GM13977 (cell line): ENCODE measurements around the gene PBX1.

Source experiments
- DNase-seq: peaks from one replicate; pipeline ENCODE4 v3.0.0; 2012; ENCODE audit warnings: low spot score
- in situ Hi-C: fragments of 300-500 bp; cut with MboI; formaldehyde crosslinking; loops from one replicate; pipeline ENCODE4 v1.12.0; 2022; ENCODE audit warnings: low sequenced_read_pairs, low pct_unique_long_range_greater_than_20kb, mixed read lengths, inconsistent platforms; ENCODE audit not compliant: unreplicated experiment
- TF ChIP-seq, protein P1 (sequence below): IDR thresholded peaks from 2 replicates; pipeline ENCODE4 v1.5.1; 2012; ENCODE audit warnings: mild to moderate bottlenecking, control low read depth; ENCODE audit not compliant: insufficient read depth; ENCODE audit errors: extremely low read depth, missing control alignments

Gene PBX1

DNA sequence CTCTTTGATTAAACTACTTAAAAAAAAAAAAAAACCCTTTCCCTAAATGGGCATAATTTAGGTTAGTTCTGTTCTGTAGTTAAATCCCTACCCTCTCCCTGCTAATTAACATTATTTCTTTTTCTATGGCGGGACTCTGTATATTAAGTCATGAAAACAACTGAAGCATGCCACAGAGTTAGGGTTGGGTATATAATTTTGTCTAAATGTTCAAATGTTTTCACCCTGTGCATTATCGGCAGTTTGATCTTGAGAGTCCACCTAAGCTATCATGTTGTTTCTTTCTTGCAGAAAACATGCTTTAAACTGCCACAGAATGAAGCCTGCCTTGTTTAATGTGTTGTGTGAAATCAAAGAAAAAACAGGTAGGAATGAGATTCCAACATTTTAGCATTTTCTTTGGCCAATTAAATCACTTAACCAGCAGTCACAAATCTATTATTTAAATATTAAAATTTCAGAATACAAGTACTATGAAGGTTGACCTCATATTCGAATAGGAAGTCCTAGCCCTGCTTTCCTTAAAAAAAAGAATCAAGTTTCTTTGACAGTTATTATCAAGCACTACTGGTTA, 4.0 kb downstream of the PBX1 start:
- TF ChIP-seq, protein P1, sequence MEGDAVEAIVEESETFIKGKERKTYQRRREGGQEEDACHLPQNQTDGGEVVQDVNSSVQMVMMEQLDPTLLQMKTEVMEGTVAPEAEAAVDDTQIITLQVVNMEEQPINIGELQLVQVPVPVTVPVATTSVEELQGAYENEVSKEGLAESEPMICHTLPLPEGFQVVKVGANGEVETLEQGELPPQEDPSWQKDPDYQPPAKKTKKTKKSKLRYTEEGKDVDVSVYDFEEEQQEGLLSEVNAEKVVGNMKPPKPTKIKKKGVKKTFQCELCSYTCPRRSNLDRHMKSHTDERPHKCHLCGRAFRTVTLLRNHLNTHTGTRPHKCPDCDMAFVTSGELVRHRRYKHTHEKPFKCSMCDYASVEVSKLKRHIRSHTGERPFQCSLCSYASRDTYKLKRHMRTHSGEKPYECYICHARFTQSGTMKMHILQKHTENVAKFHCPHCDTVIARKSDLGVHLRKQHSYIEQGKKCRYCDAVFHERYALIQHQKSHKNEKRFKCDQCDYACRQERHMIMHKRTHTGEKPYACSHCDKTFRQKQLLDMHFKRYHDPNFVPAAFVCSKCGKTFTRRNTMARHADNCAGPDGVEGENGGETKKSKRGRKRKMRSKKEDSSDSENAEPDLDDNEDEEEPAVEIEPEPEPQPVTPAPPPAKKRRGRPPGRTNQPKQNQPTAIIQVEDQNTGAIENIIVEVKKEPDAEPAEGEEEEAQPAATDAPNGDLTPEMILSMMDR = no peak
- no peak for DNase-seq
- in situ Hi-C loops = no loop called here

DNA sequence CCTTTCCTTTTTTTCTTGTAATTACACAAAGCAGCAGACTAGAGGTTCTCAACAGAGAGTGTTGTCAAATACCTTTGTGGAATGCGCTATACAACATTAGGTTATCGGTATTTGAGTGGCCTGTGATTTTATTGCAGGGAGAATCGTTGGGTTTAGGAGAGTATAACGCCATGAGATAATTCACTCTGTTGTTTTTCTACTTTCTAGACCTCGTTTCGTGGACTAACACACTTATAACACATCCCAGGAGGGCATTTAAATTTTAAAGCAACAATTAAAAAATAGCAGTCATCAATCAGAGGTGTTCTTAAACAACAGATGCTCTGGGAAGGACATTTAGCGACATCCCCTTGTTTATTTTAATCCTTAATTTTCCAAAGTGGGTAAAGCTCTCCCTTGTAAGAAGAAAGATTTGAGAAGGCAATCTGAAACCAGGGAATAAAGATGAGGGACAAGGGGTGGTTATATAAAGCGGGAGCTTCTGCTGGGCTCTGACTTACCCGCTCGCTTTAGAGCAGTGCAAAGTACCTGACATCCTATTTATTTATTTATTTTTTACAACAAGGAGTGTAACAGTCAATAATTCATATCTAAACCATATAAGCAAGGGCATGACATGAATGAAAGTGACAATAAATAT, 4.9 kb downstream of the PBX1 start:
- no peak for DNase-seq
- in situ Hi-C loops = no loop called here
- TF ChIP-seq, protein P1 = no peak

DNA sequence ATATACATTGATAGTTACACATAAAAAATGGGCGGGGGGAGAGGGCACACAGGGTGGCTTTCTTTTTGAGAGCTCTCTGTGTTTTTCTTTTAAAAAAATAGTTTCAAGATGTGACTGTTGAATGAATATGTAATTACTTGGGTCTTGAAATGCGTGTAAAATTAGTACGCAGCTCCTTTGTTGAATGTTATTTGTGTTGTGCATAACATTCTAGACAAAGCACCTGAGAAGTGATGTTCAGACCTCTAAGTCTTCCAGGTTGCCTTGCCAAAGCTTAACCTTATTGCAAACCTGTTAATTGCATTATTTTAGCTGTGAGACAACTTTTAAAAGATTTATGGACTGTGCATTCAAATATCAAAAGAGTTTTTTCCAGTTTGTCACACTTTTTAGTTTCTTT, 5.4 kb downstream of the PBX1 start:
- in situ Hi-C loops = no loop called here
- DNase-seq = no peak
- TF ChIP-seq, protein P1 = no peak

DNA sequence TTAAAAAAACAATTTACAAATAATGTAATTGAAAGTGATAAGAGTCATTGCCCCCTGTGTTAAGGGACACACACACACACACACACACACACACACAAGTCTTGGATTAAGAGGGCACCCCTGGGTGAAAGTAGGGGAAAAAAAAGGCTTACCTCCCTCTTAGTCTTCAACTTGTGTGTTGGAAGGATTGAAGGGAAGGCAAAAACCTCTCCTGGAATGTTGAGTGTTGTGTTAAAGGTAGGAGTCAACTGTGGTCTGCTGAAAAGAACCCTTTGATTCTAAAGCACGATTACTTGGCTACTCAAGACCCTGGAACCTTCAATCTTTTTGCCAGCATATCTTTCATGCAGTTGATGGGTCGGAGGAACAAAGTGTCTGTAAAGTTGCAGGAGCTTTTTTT, 6.4 kb downstream of the PBX1 start:
- no peak for DNase-seq
- in situ Hi-C loops = no loop called here

DNA sequence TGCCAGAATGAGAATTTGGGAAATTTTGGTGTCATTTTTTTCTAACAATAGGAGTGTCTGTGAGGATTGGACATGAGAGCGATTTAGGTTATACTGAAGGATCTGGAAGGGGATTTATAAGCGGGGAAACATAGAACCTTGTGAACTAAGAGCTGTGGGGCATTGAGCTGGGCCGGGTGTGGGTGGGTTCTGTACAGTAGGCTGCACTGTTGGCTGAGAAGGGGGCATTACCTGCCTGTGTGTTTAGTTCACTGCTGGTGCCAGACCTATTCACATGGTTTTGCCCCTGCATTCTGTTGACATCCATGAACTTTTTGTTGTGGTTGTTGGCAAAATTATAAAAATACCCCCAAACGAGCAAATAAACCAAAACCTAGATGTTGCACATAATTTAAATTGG, 8.8 kb downstream of the PBX1 start:
- in situ Hi-C loops = no loop called here
- TF ChIP-seq, protein P1 = no peak
- DNase-seq = no peak

More for the DNA sequence above, 6.4 kb downstream of the PBX1 start:
- TF ChIP-seq, protein P1 = no peak

GRCh38 chr1:164569241-164569640, 10.3 kb downstream of the PBX1 start:
- in situ Hi-C loops = no loop called here
- TF ChIP-seq, protein P1 = no peak
- DNase-seq = no peak
